PC-9 (cell line): ENCODE results near the gene CCDC3.

Experiments
- EZH2 ChIP-seq: fragments of 200-600 bp; sonication (generic); IDR thresholded peaks from 2 replicates; pipeline ENCODE4 v1.8.0; 2017; ENCODE audit warnings: antibody characterized with exemption, low read depth
- TF ChIP-seq, protein P1 (sequence below): fragments of 200-600 bp; sonication (generic); conservative IDR thresholded peaks from 2 replicates; pipeline ENCODE4 v1.6.1; 2017; ENCODE audit warnings: mixed run types, antibody characterized with exemption, mild to moderate bottlenecking, moderate library complexity

DNA sequence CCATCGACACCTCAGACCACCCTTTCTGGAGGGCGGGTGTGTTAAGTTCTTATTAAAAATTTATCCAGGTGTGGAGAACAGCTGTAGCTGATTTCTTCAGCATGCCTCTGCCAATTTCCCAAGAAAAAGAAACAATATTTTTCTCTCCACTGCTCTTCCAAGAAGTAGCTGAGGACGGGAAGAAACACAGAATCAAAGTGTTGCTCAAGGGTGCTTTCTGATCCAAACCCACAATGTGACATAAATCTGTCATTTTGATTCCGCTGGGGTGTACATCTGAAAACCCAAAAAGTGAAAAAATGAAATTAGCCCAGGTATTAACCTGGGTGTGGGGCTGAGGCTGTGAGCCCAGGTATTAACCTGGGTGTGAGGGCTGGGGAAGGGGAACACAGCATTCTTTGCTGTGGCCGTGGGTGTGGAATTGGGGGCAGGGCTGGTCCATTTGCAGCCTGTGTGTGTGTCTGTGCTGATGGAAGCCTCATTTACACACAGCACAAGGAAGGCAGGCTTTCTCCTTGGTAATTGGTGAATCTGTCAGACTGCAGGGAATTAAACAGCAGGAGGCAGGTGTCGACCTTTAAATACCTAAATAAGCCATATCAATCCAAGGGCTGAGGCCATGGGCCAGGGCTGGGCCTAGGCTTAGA, 48.4 kb upstream of the CCDC3 start:
- TF ChIP-seq, protein P1, sequence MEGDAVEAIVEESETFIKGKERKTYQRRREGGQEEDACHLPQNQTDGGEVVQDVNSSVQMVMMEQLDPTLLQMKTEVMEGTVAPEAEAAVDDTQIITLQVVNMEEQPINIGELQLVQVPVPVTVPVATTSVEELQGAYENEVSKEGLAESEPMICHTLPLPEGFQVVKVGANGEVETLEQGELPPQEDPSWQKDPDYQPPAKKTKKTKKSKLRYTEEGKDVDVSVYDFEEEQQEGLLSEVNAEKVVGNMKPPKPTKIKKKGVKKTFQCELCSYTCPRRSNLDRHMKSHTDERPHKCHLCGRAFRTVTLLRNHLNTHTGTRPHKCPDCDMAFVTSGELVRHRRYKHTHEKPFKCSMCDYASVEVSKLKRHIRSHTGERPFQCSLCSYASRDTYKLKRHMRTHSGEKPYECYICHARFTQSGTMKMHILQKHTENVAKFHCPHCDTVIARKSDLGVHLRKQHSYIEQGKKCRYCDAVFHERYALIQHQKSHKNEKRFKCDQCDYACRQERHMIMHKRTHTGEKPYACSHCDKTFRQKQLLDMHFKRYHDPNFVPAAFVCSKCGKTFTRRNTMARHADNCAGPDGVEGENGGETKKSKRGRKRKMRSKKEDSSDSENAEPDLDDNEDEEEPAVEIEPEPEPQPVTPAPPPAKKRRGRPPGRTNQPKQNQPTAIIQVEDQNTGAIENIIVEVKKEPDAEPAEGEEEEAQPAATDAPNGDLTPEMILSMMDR, result no peak
- TF ChIP-seq EZH2, result no peak
